Lung (tissue), 12 donors: ENCODE data around the gene UBALD2. TPM values are rescaled to one million over a fixed set of nuclear protein-coding genes. Genes with fewer than 3 reads are reported as not detected.
"Not testable (repeated sequence)": the region's sequence is repeated elsewhere in the genome, so short reads cannot be mapped to it uniquely, and the experiment has no call there.

Source experiments
- ATAC-seq: fragments of 200-7000 bp; cut with Tn5 transposase; one replicate; pipeline ENCODE4 v1.9.1; 2020; ENCODE audit warnings: moderate number of reproducible peaks; ENCODE audit not compliant: insufficient read depth, low FRiP score
- DNase-seq, 3 donors: peaks; one replicate each; pipeline ENCODE4 v3.0.0-alpha.2; 2013 to 2017
- H3K27ac ChIP-seq, 2 donors: one replicate each; pipeline ENCODE4 v1.5.1; 2013; ENCODE audit warnings: mild to moderate bottlenecking in 2 of 2, moderate library complexity in 2 of 2, control low read depth in 1 of 2, inconsistent platforms in 1 of 2, low read depth in 1 of 2, low read length in 1 of 2
- H3K27me3 ChIP-seq, 3 donors: one replicate each; pipeline ENCODE4 v1.5.1; 2013; ENCODE audit warnings: low read length in 2 of 3; ENCODE audit not compliant: control insufficient read depth in 3 of 3, insufficient read depth in 3 of 3
- H3K36me3 ChIP-seq, 4 donors: one replicate each; pipeline ENCODE4 v1.5.1; 2013; ENCODE audit warnings: low read length in 4 of 4, mild to moderate bottlenecking in 1 of 4, moderate library complexity in 1 of 4; ENCODE audit not compliant: control insufficient read depth in 4 of 4, insufficient read depth in 4 of 4
- H3K4me1 ChIP-seq, 5 donors: one replicate each; pipeline ENCODE4 v1.5.1; 2013; ENCODE audit warnings: low read length in 5 of 5, mild to moderate bottlenecking in 2 of 5, moderate library complexity in 1 of 5; ENCODE audit not compliant: control insufficient read depth in 5 of 5, insufficient read depth in 5 of 5
- H3K4me3 ChIP-seq: one replicate; pipeline ENCODE4 v1.5.1; 2013; ENCODE audit warnings: mild to moderate bottlenecking, control low read depth, moderate library complexity
- H3K9ac ChIP-seq, 2 donors: one replicate each; pipeline ENCODE4 v1.5.1; 2013; ENCODE audit warnings: low read length in 2 of 2, control low read depth in 1 of 2; ENCODE audit not compliant: insufficient read depth in 1 of 2
- H3K9me3 ChIP-seq, 4 donors: one replicate each; pipeline ENCODE4 v1.5.1; 2013; ENCODE audit warnings: low read length in 3 of 4, mild to moderate bottlenecking in 1 of 4, moderate library complexity in 1 of 4; ENCODE audit not compliant: control insufficient read depth in 4 of 4, insufficient read depth in 3 of 4
- CTCF ChIP-seq: IDR thresholded peaks from 2 replicates; pipeline ENCODE4 v1.5.1; 2012; ENCODE audit warnings: mild to moderate bottlenecking; ENCODE audit errors: control extremely low read depth, extremely low read depth
- WGBS, 2 donors: extraction: QIAGEN DNeasy Blood & Tissue Kit; methylation state at CpG; one replicate each; pipeline ENCODE4 v1.1.7; 2013; 5-methylcytosine and 5-hydroxymethylcytosine counted together
- polyA plus RNA-seq, 2 donors: library from polyadenylated mRNA; stranded (reverse); fragments of 200-250 nt; gene quantifications; one replicate each; pipeline ENCODE4 v1.2.1, GENCODE V29; 2013
- total RNA-seq, 2 donors: library from RNA; depleted of rRNA in 1 of 2; stranded (reverse); fragments of >200 nt in 1 of 2; gene quantifications; one replicate each; pipeline ENCODE4 v1.2.1, GENCODE V29; 2014 to 2021
- donor health status: control.
- donor health status: control.
- donor health status: Bipolar disorder and iron deficiency.
- donor health status: healthy.
- donor health status: DM: yes; HTN: yes; CAD: no.

The UBALD2 gene
- total and polyA plus RNA-seq, 4 donors: 11.6 to 64.0 (median 58.5) TPM

GRCh38 chr17:76243826-76244679 is 21.1 kb upstream of the UBALD2 start:
- H3K9me3 ChIP-seq: no peaks in the 10 kb centered on the region
- 50 to 71% methylated on average over 12 of the region's 12 CpGs for WGBS, 2 donors
- no peak overlapping the region for H3K27ac ChIP-seq
- H3K4me1 ChIP-seq: peaks cover 0 to 24% (median 0%) of the 10 kb centered on the region in 5 donors
- ATAC-seq: no peak
- no peaks in the 10 kb centered on the region for H3K36me3 ChIP-seq
- no peak for TF ChIP-seq CTCF
- peak in 2 of 3 donors; percentile 63 to 64 for DNase-seq
- no peaks in the 10 kb centered on the region for H3K27me3 ChIP-seq
- H3K4me3 ChIP-seq: no peak overlapping the region
- H3K9ac ChIP-seq: no peak overlapping the region

GRCh38 chr17:76244721-76245120 is 20.4 kb upstream of the UBALD2 start:
- not testable (repeated sequence) for H3K4me3 ChIP-seq, H3K9ac ChIP-seq, DNase-seq, H3K27me3 ChIP-seq, ATAC-seq, H3K36me3 ChIP-seq, H3K9me3 ChIP-seq, H3K27ac ChIP-seq
- 97 to 98% methylated on average over 8 of the region's 8 CpGs for WGBS, 2 donors
- H3K4me1 ChIP-seq: peaks cover 0 to 21% (median 0%) of the 10 kb centered on the region in 5 donors

- no peaks in the 10 kb centered on the region for H3K36me3 ChIP-seq
- H3K27ac ChIP-seq: no peak overlapping the region
- no peak for TF ChIP-seq CTCF
- peak in 1 of 3 donors; percentile 37 for DNase-seq
- H3K4me1 ChIP-seq: peaks cover 0 to 13% (median 0%) of the 10 kb centered on the region in 5 donors
- H3K9me3 ChIP-seq: no peaks in the 10 kb centered on the region
- WGBS, 2 donors: 65 to 68% methylated on average over 7 of the region's 7 CpGs
- no peak for ATAC-seq
- H3K9ac ChIP-seq: no peak overlapping the region
- H3K4me3 ChIP-seq: no peak overlapping the region
- H3K27me3 ChIP-seq: no peaks in the 10 kb centered on the region
Observed at GRCh38 chr17:76246080-76247066, 18.8 kb upstream of the UBALD2 start.

GRCh38 chr17:76247304-76247703 is 17.8 kb upstream of the UBALD2 start:
- 92 to 94% methylated on average over 8 of the region's 8 CpGs for WGBS, 2 donors
- peaks cover 0 to 10% (median 0%) of the 10 kb centered on the region in 5 donors for H3K4me1 ChIP-seq
- no peak for DNase-seq
- H3K36me3 ChIP-seq: no peaks in the 10 kb centered on the region
- no peak overlapping the region for H3K27ac ChIP-seq
- no peak for TF ChIP-seq CTCF
- H3K27me3 ChIP-seq: no peaks in the 10 kb centered on the region
- H3K9me3 ChIP-seq: no peaks in the 10 kb centered on the region
- no peak for ATAC-seq
- no peak overlapping the region for H3K9ac ChIP-seq
- H3K4me3 ChIP-seq: no peak overlapping the region
